ENCODE results near the gene MCCD1.

DNA sequence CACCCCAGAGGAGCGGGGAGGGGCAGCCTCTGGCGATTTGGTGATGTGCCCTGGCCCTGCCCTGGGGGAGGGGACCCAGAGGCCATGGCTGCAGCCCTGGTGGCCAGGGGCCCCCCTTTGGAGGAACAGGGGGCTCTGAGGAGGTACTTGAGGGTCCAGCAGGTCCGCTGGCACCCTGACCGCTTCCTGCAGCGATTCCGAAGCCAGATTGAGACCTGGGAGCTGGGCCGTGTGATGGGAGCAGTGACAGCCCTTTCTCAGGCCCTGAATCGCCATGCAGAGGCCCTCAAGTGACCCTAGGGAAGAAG lies 29.5 kb downstream of the MCCD1 start:
- TF ChIP-seq, protein P1, sequence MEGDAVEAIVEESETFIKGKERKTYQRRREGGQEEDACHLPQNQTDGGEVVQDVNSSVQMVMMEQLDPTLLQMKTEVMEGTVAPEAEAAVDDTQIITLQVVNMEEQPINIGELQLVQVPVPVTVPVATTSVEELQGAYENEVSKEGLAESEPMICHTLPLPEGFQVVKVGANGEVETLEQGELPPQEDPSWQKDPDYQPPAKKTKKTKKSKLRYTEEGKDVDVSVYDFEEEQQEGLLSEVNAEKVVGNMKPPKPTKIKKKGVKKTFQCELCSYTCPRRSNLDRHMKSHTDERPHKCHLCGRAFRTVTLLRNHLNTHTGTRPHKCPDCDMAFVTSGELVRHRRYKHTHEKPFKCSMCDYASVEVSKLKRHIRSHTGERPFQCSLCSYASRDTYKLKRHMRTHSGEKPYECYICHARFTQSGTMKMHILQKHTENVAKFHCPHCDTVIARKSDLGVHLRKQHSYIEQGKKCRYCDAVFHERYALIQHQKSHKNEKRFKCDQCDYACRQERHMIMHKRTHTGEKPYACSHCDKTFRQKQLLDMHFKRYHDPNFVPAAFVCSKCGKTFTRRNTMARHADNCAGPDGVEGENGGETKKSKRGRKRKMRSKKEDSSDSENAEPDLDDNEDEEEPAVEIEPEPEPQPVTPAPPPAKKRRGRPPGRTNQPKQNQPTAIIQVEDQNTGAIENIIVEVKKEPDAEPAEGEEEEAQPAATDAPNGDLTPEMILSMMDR (IDR thresholded peaks at IDR 0.05): no peak
- TF ChIP-seq EP300 (IDR thresholded peaks at IDR 0.05): no peak
